Amygdala (tissue), 56 donors: ENCODE measurements around the gene PLCB3.

ENCODE experiments used
- DNase-seq, 56 donors: peaks; one replicate each; lab custom pipeline; 2025; lab: John Stamatoyannopoulos, UW

The PLCB3 gene

GRCh38 chr11:64281957-64282770, 30.8 kb downstream of the PLCB3 start:
- no peak for DNase-seq

DNA sequence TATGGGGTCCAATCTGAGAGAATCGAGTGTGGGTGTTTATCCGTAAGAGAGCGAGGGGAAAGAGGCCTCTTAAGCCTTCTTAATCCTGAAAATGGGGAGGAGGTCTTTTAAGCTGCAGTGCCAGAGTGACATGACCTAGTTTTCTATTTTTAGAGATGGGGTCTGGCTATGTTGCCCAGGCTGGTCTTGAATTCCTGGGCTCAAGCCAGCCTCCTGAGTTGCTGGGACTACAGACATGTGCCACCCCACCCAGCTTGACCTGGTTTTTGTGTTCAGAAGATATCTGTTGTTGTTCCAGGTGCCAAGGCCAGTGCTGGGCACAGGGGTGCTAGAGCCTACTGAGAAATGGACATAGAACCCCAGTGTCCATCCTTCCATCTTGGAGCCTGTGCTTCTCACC, 31.8 kb downstream of the PLCB3 start:
- DNase-seq = no peak

DNA sequence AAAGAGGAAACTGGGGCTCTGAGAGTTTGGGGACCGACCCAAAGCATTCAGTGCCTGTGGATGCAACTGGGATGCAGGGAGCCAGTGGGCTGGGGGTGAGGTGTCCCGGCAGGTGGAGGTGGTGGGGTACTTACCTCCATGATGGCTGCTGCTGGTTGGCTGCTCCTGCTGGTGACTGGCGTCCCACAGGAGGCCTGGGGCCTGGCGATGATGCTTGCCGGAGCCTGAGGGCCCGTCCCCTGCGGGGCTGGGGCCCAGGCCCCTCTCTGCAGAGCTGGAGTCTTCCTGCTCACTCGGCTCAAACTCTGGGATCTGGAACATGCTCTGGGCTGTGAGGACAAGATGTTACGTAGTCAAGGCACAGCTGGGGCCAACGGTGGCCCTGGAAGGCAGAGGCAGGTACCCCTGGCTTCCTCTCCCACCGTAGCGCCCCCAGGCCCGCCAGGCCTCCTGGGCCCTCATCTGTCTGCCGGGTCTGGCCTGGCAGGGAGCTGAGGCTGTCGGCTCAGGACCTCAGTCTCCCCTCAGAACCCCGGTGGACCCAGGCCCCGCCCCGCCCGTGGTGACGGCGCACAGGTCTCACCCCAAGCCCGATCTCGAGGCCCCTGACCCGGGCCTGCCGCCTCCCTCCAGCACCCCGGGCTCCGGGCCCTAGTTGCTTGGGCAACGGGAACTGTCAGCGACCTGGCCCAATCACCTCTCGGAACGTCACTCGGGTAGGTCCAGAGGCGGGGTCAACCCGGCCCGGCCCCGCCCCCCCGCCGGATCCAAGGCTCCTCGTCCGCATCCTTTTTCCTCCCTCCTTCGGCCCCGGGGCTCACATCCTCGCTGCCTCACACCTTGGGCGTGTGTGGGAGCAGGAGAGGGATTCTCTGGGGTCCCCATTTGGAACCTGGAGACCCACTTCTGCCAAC, 33.0 kb downstream of the PLCB3 start, which contains the start of gene BAD:
Gene BAD, minus strand, starts transcription at position 618 of the 914 bp plus-strand sequence. Its CDS starts 297 bp downstream, at position 321.
- DNase-seq = peak; percentile 54 to 99 (median 94)

GRCh38 chr11:64284962-64285884, 33.9 kb downstream of the PLCB3 start, which contains the start of gene GPR137:
Gene GPR137 (plus strand): TSS chr11:64285848. CDS start chr11:64286525, 677 bp downstream.
- peak in 55 of 56 donors; percentile 35 to 98 (median 86) for DNase-seq

DNA sequence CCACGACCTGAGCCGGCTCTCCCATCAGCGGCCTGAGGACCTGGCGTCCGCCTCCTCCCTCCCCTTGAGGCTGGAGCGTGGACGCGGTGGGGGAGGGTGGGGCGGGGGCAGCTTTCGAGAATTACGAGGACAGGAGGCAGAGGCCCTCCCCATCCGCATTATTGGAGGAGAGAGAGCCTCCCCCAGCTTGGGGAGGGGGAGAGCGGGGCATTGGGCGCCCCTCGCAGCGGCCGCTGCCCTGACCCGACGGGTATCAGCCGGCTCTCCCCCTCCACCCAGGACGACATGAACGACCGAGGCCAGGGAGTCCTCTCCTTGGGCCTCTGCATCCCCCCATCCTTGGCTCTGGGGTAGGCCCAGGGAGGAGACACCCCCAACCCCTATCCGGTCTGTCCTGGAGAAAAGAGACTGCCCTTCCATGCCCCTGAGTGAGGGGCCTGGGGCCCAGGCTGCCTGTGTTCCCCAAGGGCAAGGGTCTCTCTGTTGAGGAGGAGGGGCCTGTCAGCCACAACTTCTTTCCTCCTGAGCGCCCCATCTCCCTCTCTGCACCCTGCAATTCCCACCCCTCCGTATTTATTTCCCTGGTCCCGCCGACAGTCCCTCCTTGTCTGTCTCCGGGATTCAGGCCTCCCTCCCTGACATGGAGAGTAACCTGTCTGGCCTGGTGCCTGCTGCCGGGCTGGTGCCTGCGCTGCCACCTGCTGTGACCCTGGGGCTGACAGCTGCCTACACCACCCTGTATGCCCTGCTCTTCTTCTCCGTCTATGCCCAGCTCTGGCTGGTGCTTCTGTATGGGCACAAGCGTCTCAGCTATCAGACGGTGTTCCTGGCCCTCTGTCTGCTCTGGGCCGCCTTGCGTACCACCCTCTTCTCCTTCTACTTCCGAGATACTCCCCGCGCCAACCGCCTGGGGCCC, 34.8 kb downstream of the PLCB3 start:
- no peak for DNase-seq

DNA sequence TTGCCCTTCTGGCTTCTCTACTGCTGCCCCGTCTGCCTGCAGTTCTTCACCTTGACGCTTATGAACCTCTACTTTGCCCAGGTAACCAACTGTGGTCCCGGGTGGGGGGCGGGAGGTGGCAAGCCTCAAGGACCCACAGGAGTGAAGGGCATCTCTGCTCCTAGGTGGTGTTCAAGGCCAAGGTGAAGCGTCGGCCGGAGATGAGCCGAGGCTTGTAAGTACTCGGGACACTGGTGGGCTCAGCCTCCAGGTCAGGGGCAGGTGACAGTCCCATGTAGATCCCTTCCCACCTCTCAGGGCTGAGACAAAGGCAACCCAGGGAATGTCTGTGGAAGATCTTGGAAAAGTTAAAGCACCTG, 35.5 kb downstream of the PLCB3 start:
- no peak for DNase-seq

GRCh38 chr11:64287676-64288352, 36.5 kb downstream of the PLCB3 start:
- DNase-seq = no peak

DNA sequence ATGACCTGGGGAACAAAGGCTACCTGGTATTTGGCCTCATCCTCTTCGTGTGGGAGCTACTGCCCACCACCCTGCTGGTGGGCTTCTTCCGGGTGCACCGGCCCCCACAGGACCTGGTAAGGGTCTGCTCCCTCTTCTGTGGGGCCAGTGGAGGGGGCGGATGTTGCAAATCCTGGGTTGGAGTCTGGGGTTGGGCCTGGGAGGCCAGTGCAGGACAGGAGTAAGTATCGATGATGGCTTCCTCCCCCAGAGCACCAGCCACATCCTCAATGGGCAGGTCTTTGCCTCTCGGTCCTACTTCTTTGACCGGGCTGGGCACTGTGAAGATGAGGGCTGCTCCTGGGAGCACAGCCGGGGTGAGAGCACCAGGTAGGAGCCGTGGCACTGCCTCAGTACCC, 37.0 kb downstream of the PLCB3 start:
- no peak for DNase-seq

DNA sequence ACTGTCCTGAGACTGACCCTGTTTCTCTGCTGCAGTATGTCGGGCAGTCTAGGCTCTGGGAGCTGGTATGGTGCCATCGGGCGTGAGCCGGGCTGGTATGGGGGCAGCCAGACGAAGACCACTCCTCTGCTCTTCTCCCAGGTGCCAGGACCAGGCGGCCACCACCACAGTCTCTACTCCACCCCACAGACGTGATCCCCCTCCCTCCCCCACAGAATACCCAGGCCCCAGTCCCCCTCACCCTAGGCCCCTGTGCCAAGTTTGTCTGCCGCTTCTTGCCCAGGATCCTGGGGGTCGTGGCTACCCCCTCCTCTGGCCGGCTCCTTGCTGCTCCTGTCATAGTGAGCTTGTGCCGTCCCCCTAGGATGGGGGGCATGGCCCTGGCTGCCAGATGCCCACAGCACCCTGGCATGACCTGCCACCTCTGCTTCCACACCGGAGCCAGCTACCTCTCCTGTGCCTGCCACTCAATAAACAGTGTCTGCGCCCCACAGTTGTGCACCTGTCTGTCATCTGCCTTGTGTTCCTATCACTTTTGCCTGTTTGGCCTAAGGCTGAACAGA, 37.8 kb downstream of the PLCB3 start:
- no peak for DNase-seq

GRCh38 chr11:64290352-64291261, 39.3 kb downstream of the PLCB3 start:
- DNase-seq = no peak

DNA sequence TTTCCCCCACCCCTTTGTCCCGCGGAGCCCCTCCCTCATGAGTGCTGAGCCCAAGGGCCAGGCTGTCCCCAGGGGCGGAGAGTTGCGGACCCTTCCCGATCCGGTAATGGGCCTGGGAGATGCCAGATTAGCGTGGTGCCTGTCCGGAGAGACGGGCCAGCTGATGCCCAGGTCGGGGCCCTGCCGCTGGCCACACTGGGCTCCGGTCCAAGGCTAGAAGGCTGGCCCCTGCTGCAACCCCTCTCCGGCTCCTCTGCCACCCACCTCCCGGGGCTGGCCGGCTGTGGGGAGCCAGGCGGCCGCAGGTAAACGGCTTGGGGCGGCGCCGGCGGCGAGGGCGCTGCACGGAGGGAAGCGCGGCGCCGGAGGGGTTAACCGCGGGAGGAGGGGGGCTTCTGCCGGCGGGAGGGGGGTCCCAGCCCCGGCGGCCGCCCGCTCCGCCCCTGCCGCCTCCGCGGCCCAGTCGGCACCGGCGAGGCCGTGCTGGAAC, 40.0 kb downstream of the PLCB3 start, which contains the start of gene KCNK4:
Gene KCNK4, plus strand, starts transcription at position 41 of the 490 bp plus-strand sequence. CDS start 1,717 bp downstream, outside the sequence.
- DNase-seq = peak in 1 of 56 donors; percentile 23

DNA sequence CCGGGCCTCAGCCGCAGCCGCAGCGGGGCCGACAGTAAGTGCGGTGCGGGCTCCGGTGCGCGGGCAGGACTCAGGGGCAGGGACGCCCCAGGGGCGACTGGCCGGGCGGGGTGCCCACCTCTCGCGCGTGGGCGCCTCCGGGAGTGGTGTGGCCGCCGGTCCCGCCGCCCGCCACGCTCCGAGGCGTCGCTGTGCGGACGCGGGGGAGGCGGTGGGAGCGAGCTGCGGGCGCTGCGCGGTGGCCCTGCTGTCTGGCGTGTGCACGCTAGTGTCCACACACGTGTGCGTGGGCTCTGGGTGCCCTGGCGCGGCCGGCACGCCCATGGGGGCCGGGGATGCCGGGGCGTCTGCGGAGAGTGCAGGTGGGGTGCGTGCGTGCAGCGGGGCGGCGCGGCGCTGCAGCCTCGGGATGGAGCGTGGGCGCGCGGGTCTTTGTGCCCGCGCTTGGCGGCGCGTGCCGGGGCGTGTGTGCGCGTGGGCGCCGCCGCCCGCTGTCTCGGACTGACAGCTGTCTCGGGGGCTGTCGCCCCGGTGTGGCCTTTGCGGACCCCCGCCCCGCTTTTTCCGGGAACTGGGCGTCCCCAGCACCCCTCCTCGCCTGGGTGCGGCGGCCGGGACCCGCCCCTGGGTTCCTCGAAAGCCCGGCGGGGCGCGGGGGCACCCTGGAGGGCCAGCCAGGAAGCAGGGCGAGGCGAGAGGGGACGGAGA, 40.6 kb downstream of the PLCB3 start:
- DNase-seq = peak in 3 of 56 donors; percentile 32 to 48 (median 39)

GRCh38 chr11:64292460-64293254, 41.3 kb downstream of the PLCB3 start:
- peak in 1 of 56 donors; percentile 11 for DNase-seq

- DNase-seq = peak in 1 of 56 donors; percentile 9
Observed at GRCh38 chr11:64294774-64295173, 43.4 kb downstream of the PLCB3 start.

DNA sequence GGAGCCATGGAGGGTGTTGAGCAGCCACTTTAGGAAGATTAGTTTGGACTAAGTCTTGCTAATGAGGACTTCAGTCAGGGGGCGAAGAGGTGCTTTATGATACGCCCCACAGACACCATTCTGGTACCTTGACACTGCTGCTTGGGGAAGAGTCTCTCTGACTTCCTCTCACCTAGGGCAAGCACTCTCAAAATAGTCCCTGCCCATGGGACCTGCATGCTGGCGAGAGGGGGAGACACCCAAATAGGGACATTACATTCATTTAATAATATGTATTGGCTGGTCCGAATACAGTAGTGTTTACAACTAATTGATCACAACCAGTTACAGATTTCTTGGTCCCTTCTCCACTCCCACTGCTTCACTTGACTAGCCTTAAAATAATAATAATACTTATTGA, 44.4 kb downstream of the PLCB3 start:
- DNase-seq = no peak
